Measurements from ENCODE around the gene ARHGAP23.

GRCh38 chr17:38434178-38434665 is 6.0 kb downstream of the ARHGAP23 start:
- TF ChIP-seq CTCF (IDR thresholded peaks at IDR 0.05 in 8 of 11, conservative IDR thresholded peaks at IDR 0.05 in 3 of 11) (no peak), POLR2A (IDR thresholded peaks at IDR 0.05) (no peak)
